Measurements from ENCODE around the gene USP9Y.

The USP9Y gene

DNA sequence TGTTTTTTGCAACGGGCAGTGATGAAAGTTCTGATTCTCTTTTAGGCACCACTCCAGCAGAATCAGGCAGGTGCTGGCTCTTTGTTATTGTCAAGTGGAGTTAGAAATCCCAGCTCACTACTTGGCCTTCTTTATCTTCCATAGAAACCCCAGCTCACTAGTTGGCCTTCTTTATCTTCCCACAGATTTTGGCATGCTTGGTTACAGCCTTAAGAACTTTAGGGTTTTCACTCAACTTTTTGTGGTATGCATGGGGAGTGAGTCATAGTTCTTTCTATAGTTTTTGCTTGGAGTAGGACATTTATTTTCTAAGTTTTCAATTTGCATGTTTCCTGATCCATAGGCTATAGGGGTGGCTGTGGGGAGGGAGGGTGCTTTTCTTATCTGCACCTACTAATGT is 55.0 kb downstream of the USP9Y start:
- no peak for DNase-seq (ENCODE audit: low read depth, low spot score)

DNA sequence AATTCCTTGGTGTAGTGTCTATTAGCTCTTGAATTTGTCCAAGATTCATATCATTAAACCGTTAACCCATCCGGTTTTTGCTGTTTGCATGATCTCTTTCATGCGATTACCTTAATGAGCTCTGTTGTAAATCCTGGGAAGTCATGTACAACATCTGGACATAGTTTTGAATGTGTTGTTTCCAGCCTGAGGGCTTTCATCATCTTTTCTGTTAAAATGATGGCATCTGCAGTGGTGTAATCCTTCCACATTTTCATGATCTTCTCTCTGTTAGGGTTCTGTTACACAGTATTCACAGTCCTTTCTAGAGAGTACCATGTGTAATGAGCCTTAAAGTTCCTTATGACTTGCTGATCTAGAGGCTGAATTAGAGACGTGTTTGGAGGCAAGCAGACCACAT is 64.9 kb downstream of the USP9Y start:
- DNase-seq (ENCODE audit: low read depth, low spot score) = no peak

- DNase-seq (ENCODE audit: low read depth, low spot score) = no peak
These were observed 83.5 kb downstream of the USP9Y start for GRCh38 chrY:12784521-12784920.

GRCh38 chrY:12793999-12794398 is 93.0 kb downstream of the USP9Y start:
- no peak for DNase-seq (ENCODE audit: low read depth, low spot score)

DNA sequence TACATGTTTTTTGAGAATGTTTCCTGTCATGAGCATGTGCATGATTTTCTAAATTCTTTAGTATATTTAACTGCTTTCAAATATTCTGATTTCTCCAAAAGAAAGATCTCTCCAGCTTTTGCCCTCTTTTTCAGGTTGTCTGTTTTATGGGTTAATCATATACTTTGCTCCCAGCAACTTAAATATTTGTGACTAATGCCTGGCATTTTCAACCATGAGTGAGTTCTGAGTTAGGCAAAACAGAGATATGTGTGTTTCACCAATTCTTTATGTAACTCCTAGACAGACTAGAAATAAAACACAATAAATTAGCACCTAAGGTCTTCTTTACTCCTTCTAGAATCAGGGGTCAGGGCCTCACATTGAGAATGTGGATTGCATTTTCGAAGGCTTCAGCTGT is 107.0 kb downstream of the USP9Y start:
- no peak for DNase-seq (ENCODE audit: low read depth, low spot score)

GRCh38 chrY:12809034-12809433 is 108.0 kb downstream of the USP9Y start:
- no peak for DNase-seq (ENCODE audit: low read depth, low spot score)

DNA sequence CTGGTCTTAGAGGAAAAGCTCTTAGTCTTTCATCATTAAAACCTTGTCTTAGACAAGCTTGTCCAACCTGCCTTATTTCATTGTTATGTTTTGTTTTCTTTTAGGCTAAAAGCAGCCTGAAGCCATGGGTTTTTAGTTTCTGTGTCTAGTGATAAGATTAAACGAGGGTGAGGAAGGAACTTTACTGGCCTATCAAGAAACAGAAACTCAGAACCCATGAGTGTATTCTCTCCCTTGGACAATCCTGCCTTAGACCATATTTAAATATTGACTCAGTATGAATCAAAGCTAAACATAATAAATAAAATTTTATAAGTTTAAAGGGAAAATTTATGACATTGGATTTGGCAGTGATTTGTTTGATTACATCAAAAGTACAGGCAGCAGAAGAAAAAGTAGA is 122.4 kb downstream of the USP9Y start:
- DNase-seq (ENCODE audit: low read depth, low spot score) = no peak

GRCh38 chrY:12826791-12827190 is 125.8 kb downstream of the USP9Y start:
- no peak for DNase-seq (ENCODE audit: low read depth, low spot score)

- DNase-seq (ENCODE audit: low read depth, low spot score) = no peak
These were observed 132.3 kb downstream of the USP9Y start for GRCh38 chrY:12833284-12833683.

DNA sequence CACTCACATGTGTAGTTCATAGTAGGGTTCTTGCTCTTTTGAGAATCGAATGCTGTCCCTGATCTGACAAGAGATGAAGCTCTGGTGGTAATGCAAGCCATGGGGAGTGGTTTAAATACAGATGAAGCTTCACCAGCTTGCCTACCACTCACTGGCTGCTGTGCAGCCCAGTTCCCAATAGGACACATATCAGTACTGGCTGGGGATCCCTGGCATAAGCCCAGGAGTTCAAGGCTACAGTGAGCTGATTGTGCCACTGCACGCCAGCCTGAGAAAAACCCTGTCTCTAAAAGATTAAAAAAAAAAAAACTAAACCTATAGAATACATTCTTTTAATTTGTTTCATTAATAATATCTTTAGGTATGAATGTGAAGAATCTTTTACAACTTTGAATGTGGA is 136.5 kb downstream of the USP9Y start:
- no peak for DNase-seq (ENCODE audit: low read depth, low spot score)

DNA sequence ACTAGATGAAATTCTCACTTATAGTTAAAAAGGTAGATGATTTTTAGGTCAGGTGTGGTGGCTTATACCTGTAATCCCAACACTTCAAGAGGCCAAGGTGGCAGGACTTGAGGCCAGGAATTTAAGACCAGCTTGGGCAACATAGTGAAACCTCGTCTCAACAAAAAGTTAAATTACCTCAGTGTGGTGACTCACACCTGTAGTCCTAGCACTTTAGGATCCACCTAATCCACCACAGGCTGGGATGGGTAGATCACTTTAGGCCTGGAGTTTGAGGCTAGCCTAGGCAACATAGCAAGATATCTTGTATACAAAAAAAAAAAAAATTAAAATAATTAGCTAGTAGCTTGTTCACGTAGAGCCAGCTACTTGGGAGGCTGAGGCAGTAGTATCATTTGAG is 140.3 kb downstream of the USP9Y start:
- no peak for DNase-seq (ENCODE audit: low read depth, low spot score)

DNA sequence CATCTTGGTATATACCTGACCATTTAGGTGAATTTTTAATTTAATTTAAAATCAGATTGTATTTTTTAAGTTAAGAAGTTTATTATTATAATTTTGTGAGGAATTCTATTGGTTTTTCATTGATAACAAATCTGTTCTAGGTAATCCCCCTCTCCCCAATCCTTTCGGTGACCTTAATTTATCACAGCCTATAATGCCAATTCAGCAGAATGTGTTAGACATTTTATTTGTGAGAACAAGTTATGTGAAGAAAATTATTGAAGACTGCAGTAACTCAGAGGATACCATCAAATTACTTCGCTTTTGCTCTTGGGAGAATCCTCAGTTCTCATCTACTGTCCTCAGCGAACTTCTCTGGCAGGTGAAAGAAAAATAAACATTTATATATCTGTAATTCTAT is 145.8 kb downstream of the USP9Y start:
- DNase-seq (ENCODE audit: low read depth, low spot score) = no peak

DNA sequence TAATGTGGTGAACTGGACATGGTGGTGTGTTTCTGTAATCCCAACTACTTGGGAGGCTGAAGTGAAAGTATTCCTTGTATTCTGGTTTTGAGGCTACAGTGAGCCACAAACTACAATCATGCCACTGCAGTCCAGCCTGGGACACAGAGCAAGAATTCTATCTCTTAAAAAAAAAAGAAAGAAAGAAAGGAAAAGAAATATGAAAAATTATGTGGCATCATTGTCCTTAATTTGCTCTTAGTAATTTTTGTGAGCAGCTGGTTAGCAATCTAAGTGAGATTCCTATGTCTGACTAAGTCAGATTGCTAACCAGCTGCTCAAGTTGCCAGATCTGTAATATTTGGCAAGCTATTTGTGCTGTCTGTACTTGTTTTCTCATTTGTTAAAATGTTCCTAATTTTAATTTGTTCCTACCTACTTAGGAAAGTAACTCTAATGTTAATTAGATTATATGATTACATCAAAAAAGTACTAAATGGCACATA is 154.8 kb downstream of the USP9Y start:
- DNase-seq (ENCODE audit: low read depth, low spot score) = no peak

DNA sequence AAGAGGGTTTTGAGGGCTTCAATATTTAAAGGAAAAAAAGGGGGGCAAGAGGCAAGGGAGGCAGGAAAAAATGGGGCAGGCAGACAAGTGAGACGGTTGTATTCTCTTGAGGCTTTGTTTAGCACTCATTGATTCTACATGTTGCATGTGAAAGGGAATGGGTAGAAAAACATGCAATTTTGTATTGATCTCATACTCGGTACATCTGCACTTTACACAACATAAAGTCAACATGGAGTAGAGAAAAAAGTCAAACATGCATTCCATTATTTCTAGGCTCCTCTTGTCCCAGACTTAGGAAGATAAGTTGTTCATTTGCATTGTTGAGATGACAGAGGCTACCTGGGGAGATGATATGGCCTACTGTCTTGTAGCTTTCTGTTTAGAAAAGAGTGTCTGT is 166.9 kb downstream of the USP9Y start:
- no peak for DNase-seq (ENCODE audit: low read depth, low spot score)

DNA sequence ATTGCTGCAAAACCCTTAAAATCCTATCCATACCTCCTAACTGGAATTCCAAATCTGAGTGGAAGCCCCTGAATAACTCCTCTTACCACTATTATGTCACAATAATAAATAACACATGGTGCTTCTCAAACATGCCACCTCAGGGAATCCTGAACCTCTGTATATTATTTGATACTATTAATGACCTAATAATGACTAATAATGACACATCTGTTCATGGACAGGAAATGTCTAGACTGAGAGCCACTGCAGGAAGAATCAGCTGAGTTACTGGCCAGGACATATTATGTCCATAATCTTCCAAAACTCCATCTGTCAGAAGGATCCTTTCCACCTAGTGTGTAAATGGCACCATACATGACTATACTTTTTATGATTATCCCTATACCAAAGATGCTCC is 195.9 kb downstream of the USP9Y start:
- no peak for DNase-seq (ENCODE audit: low read depth, low spot score)

DNA sequence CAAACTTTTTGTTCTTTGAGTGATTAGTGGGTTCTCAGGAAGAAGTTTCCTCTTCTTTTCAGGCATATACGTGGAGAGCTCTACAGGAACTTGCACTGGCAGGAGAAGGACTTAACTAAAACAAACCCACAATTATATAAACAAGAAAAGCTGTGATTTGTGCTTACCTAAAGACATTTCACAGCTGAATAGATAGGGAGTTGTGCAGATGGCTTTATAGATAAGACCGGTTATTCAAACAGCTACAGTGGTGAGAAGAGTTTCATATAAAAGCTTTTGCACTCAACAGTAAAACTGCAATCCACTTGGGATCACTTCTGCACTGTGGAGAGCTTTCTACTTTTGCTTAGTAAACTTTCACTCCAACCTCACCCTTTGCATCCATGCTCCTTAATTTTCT is 197.6 kb downstream of the USP9Y start:
- no peak for DNase-seq (ENCODE audit: low read depth, low spot score)

GRCh38 chrY:12904618-12905516 is 203.8 kb downstream of the USP9Y start, which contains the start of gene DDX3Y:
DDX3Y (plus strand) TSS chrY:12904868; CDS start chrY:12904937, 69 bp downstream.
- no peak for DNase-seq (ENCODE audit: low read depth, low spot score)

DNA sequence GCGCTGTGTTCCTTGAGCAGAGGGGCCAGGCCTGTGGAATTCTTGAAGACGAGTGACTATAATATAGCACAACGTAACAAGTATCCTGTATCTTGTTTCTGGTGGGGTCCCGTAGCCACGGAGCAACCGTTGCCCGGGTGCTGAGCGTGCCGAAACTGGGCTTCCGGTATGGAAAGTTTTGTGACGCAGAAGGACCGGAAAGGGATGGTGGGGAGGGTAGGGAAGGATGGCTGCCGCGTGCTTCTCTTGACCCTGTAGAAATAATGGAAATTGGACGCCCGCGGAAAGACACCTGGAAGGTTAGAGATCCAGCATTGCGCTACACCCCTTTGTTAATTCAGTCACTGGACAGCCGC is 204.5 kb downstream of the USP9Y start:
- no peak for DNase-seq (ENCODE audit: low read depth, low spot score)

GRCh38 chrY:12905895-12906294 is 204.9 kb downstream of the USP9Y start:
- DNase-seq (ENCODE audit: low read depth, low spot score) = no peak

Data from smooth muscle cell of the brain vasculature (primary cell).